Measurements from ENCODE around the gene DNAJC21. TPM values are rescaled to one million over a fixed set of nuclear protein-coding genes. Genes with fewer than 3 reads are reported as not detected.

The DNAJC21 gene
- polyA plus RNA-seq, 3 donors: 8.5 to 10.2 (median 8.6) TPM

DNA sequence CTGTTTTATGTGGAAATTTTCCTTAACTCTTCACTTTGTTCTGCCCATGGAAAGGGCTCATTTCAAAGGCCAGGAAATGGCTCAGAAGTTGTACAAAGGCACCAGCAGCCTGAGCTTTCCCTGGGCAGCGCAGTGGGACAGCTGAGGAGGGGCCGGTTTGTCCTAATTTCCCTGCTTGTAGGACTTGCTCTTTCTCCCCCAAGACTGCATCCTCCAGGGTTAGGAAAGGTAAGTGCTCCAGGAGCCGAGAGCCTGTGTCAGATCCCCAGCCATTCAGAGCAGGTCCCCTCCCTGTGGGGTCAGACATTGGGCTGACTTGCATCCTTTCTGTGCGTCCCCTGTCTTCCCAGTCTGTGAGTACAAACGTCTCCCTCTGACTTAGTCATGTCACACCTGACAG, 74.8 kb downstream of the DNAJC21 start:
- H3K27ac Mint-ChIP-seq: no peak overlapping the region
- Histone ChIP-seq H3K4me2 (replicated peaks; ENCODE audit: extremely low read depth, low read length, poor library complexity, severe bottlenecking) (no peak overlapping the region), H2AFZ (ENCODE audit: insufficient read depth, low read depth, low read length, poor library complexity, severe bottlenecking) (no peak overlapping the region), H3K9ac (ENCODE audit: insufficient read depth, low read length, poor library complexity, severe bottlenecking) (no peak overlapping the region), H3K36me3 (replicated peaks in 1 of 2; ENCODE audit: control insufficient read depth in 1 of 2, insufficient read depth in 2 of 2, low read length in 2 of 2) (no peaks in the 10 kb centered on the region), H3K4me1 (ENCODE audit: control insufficient read depth in 1 of 2, insufficient read depth in 2 of 2, low read length in 2 of 2) (no peaks in the 10 kb centered on the region), H4K20me1 (ENCODE audit: insufficient read depth, low read length) (no peaks in the 10 kb centered on the region), H3K27me3 (ENCODE audit: control insufficient read depth in 2 of 2, insufficient read depth in 2 of 2, low read length in 2 of 2) (peaks cover 0 to 2% of the 10 kb centered on the region in 2 donors), H3K9me3 (replicated peaks in 1 of 2; ENCODE audit: control insufficient read depth in 1 of 2, insufficient read depth in 1 of 2, low read length in 2 of 2) (no peaks in the 10 kb centered on the region), H3K4me3 (replicated peaks in 1 of 3; ENCODE audit: low read depth in 2 of 3, low read length in 3 of 3) (no peak overlapping the region), H3K79me2 (ENCODE audit: insufficient read depth, low read length) (no peaks in the 10 kb centered on the region), H3K27ac (ENCODE audit: low read depth in 1 of 2, low read length in 2 of 2) (no peak overlapping the region)
- H3K36me3 Mint-ChIP-seq: no peaks in the 10 kb centered on the region
- no peak overlapping the region for H3K4me3 Mint-ChIP-seq
- WGBS (ENCODE audit: insufficient coverage): 100% methylated on average over 3 of the region's 5 CpGs
- H3K9me3 Mint-ChIP-seq: peaks cover 0 to 6% (median 2%) of the 10 kb centered on the region in 7 donors
- H3K27me3 Mint-ChIP-seq (ENCODE audit: low read depth in 3 of 3): peaks cover 4 to 14% (median 10%) of the 10 kb centered on the region in 3 donors
- no peak for TF ChIP-seq CTCF (IDR thresholded peaks at IDR 0.05)
- intact Hi-C loops (cut with micrococcal nuclease): no loop called here
- DNase-seq: no peak
- no peaks in the 10 kb centered on the region for H3K4me1 Mint-ChIP-seq

- no peak for DNase-seq
- Mint-ChIP-seq H3K4me3 (no peak overlapping the region), H3K36me3 (no peaks in the 10 kb centered on the region), H3K27ac (no peak overlapping the region), H3K4me1 (no peaks in the 10 kb centered on the region), H3K9me3 (peaks cover 0 to 6% (median 2%) of the 10 kb centered on the region in 7 donors), H3K27me3 (ENCODE audit: low read depth in 3 of 3) (peaks cover 4 to 14% (median 8%) of the 10 kb centered on the region in 3 donors)
- peaks cover 0 to 2% of the 10 kb centered on the region in 2 donors for H3K27me3 ChIP-seq (ENCODE audit: control insufficient read depth in 2 of 2, insufficient read depth in 2 of 2, low read length in 2 of 2)
- intact Hi-C loops (cut with micrococcal nuclease): no loop called here
- no peak overlapping the region for H2AFZ ChIP-seq (ENCODE audit: insufficient read depth, low read depth, low read length, poor library complexity, severe bottlenecking)
- no peak overlapping the region for H3K9ac ChIP-seq (ENCODE audit: insufficient read depth, low read length, poor library complexity, severe bottlenecking)
- H3K4me3 ChIP-seq (replicated peaks in 1 of 3; ENCODE audit: low read depth in 2 of 3, low read length in 3 of 3): no peak overlapping the region
- H3K79me2 ChIP-seq (ENCODE audit: insufficient read depth, low read length): no peaks in the 10 kb centered on the region
- H3K9me3 ChIP-seq (replicated peaks in 1 of 2; ENCODE audit: control insufficient read depth in 1 of 2, insufficient read depth in 1 of 2, low read length in 2 of 2): no peaks in the 10 kb centered on the region
- no peaks in the 10 kb centered on the region for H3K4me1 ChIP-seq (ENCODE audit: control insufficient read depth in 1 of 2, insufficient read depth in 2 of 2, low read length in 2 of 2)
- H3K4me2 ChIP-seq (replicated peaks; ENCODE audit: extremely low read depth, low read length, poor library complexity, severe bottlenecking): no peak overlapping the region
- no peak overlapping the region for H3K27ac ChIP-seq (ENCODE audit: low read depth in 1 of 2, low read length in 2 of 2)
- H4K20me1 ChIP-seq (ENCODE audit: insufficient read depth, low read length): no peaks in the 10 kb centered on the region
- 100% methylated on average over 1 of the region's 1 CpG for WGBS (ENCODE audit: insufficient coverage)
- TF ChIP-seq CTCF (IDR thresholded peaks at IDR 0.05): no peak
- H3K36me3 ChIP-seq (replicated peaks in 1 of 2; ENCODE audit: control insufficient read depth in 1 of 2, insufficient read depth in 2 of 2, low read length in 2 of 2): no peaks in the 10 kb centered on the region
Measured at GRCh38 chr5:35004771-35005170, 75.4 kb downstream of the DNAJC21 start.

Other genes with a start within 250 kb of the DNAJC21 start
- gene TTC23L, start 90.4 kb upstream of the DNAJC21 start, polyA plus RNA-seq: not detected
- gene RAD1, start 14.1 kb upstream of the DNAJC21 start, polyA plus RNA-seq: 1 to 10 TPM; 8.5 to 9.6 (median 9.4) TPM
- 10 to 100 TPM in 2 of 3 donors, 1 to 10 TPM in 1; 3.3 to 13.5 (median 12.5) TPM for gene BRIX1, start 13.8 kb upstream of the DNAJC21 start, polyA plus RNA-seq
- not detected for gene AGXT2, start 118.4 kb downstream of the DNAJC21 start, polyA plus RNA-seq

Data from CD14-positive monocyte (primary cell).